Spleen (tissue), 11 donors: ENCODE measurements around the gene LSS. TPM values are rescaled to one million over a fixed set of nuclear protein-coding genes. Genes with fewer than 3 reads are reported as not detected.
"Not testable (repeated sequence)": the region's sequence is repeated elsewhere in the genome, so short reads cannot be mapped to it uniquely, and the experiment has no call there.

Experiments used
- DNase-seq: peaks from one replicate; pipeline ENCODE4 v3.0.0-alpha.2; 2020
- H3K27ac ChIP-seq, 8 donors: fragments of 200-600 bp; sonication (generic) in 7 of 8; 1 replicate in 4 of 8; 2 replicates in 4 of 8; pipeline versions ENCODE4 v1.5.0 to v1.8.0; 2016 to 2021; ENCODE audit warnings: inconsistent platforms in 4 of 8, mild to moderate bottlenecking in 4 of 8, moderate library complexity in 1 of 8
- H3K27me3 ChIP-seq, 7 donors: fragments of 200-600 bp; sonication (generic) in 6 of 7; replicated peaks in 1 of 7; 1 replicate in 4 of 7; 2 replicates in 3 of 7; pipeline versions ENCODE4 v1.5.0 to v1.8.0; 2016 to 2021; ENCODE audit warnings: inconsistent platforms in 3 of 7, mild to moderate bottlenecking in 1 of 7
- H3K36me3 ChIP-seq, 6 donors: fragments of 200-600 bp; sonication (generic) in 5 of 6; 1 replicate in 4 of 6; 2 replicates in 2 of 6; pipeline versions ENCODE4 v1.5.0 to v1.8.0; 2016 to 2021; ENCODE audit warnings: inconsistent platforms in 2 of 6
- H3K4me1 ChIP-seq, 6 donors: fragments of 200-600 bp; sonication (generic) in 5 of 6; 1 replicate in 3 of 6; 2 replicates in 3 of 6; pipeline versions ENCODE4 v1.5.0 to v1.8.0; 2016 to 2021; ENCODE audit warnings: inconsistent platforms in 3 of 6
- H3K4me3 ChIP-seq, 8 donors: fragments of 200-600 bp; sonication (generic) in 7 of 8; 1 replicate in 4 of 8; 2 replicates in 4 of 8; pipeline versions ENCODE4 v1.5.0 to v1.8.0; 2016 to 2021; ENCODE audit warnings: inconsistent platforms in 4 of 8, mild to moderate bottlenecking in 4 of 8, moderate library complexity in 2 of 8
- H3K9me3 ChIP-seq, 8 donors: fragments of 200-600 bp; sonication (generic) in 7 of 8; 1 replicate in 4 of 8; 2 replicates in 4 of 8; pipeline versions ENCODE4 v1.5.0 to v1.8.0; 2016 to 2021; ENCODE audit warnings: inconsistent platforms in 4 of 8
- POLR2A ChIP-seq, 3 donors: fragments of 450-650 bp; IDR thresholded peaks; one replicate each; pipeline ENCODE4 v1.5.1; 2017; ENCODE audit warnings: antibody characterized with exemption in 3 of 3, mild to moderate bottlenecking in 1 of 3
- POLR2AphosphoS5 ChIP-seq, 3 donors: sonication (generic); formaldehyde crosslinking; IDR thresholded peaks; one replicate each; pipeline ENCODE4 v1.5.1; 2017; ENCODE audit warnings: antibody characterized with exemption in 3 of 3
- WGBS, 5 donors: extraction: QIAGEN DNeasy Blood & Tissue Kit in 3 of 5; methylation state at CpG; one replicate each; pipeline versions ENCODE4 v1.1.5 to v1.1.7; 2013 to 2018; 5-methylcytosine and 5-hydroxymethylcytosine counted together
- intact Hi-C: fragments of 100-400 bp; cut with DNase I; formaldehyde crosslinking; loops from one replicate; pipeline ENCODE4 v1.15.0; 2023; ENCODE audit warnings: low total_unique reads
- polyA plus RNA-seq, 3 donors: library from polyadenylated mRNA; stranded (reverse); fragments of 200-250 nt; gene quantifications; one replicate each; pipeline ENCODE4 v1.2.1, GENCODE V29; 2013
- total RNA-seq, 7 donors: library from RNA; depleted of rRNA in 3 of 7; stranded (reverse); fragments of >200 nt in 3 of 7; fragmentation: NEBNext Ultra II Directional in 4 of 7; extraction: Animal tissue kit (Norgen Biotek cat#: 25700) in 4 of 7; gene quantifications; one replicate each; pipeline versions ENCODE4 v1.1.0 to v1.2.1, GENCODE V29; 2016 to 2021
- TF ChIP-seq, protein P1 (sequence below), 11 experiments: fragments of 200-600 bp in 7 of 11; fragments of 450-650 bp in 4 of 11; sonication (generic) in 4 of 11; IDR thresholded peaks in 8 of 11; conservative IDR thresholded peaks in 3 of 11; 1 replicate in 7 of 11; 2 replicates in 4 of 11; pipeline versions ENCODE4 v1.4.0 to v1.8.0; 2016 to 2021; ENCODE audit warnings: antibody characterized with exemption in 11 of 11, inconsistent platforms in 4 of 11, mild to moderate bottlenecking in 1 of 11
- donor health status: healthy with polysubstance abuse.
- donor health status: DM: no; HTN: no; CAD: no; lungs with moderate emphysema.
- donor health status: DM: no; HTN: no; CAD: no.
- donor health status: Bipolar disorder and iron deficiency.
- donor health status: healthy.
- donor health status: DM: no; HTN: no; CAD: no.
- donor health status: DM: yes; HTN: yes; CAD: no.

LSS gene
- total and polyA plus RNA-seq, 10 donors = 6.3 to 31.2 (median 24.5) TPM

DNA sequence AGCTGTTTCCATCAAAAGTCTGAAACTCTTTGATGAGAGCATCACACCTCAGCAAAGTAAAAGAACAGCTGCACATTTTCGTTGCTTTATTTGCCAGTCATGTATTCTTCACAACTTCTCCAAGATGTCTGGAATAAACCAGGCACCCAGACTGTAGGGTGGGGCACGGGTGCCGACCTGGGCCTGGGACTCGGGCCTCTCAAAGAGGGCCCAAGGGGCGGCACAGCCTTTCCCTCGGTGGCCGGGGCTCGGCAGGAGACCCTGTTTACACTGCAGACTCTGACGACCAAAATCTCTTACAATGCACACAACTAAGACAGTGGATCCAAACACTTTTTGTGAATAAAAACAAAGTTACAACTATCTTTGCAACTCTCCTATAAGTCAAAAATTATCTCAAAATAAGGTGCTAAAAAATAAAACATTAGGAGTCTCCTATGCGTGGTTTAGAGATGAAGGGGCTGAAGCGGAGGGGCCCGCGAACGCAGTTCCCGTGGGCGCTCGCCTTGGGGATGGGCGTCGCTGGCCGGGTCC is 696 bp downstream of the LSS start:
- no peaks in the 10 kb centered on the region for H3K27me3 ChIP-seq
- intact Hi-C loops = no loop called here
- H3K27ac ChIP-seq = peak overlapping the region; percentile 61 to 89 (median 79)
- peak overlapping the region; percentile 88 to 99 (median 96) for H3K4me3 ChIP-seq
- WGBS, 5 donors = 1 to 4% (median 3%) methylated on average over 20 of the region's 20 CpGs
- no peak for TF ChIP-seq POLR2AphosphoS5 (IDR thresholded peaks at IDR 0.05)
- TF ChIP-seq, protein P1, sequence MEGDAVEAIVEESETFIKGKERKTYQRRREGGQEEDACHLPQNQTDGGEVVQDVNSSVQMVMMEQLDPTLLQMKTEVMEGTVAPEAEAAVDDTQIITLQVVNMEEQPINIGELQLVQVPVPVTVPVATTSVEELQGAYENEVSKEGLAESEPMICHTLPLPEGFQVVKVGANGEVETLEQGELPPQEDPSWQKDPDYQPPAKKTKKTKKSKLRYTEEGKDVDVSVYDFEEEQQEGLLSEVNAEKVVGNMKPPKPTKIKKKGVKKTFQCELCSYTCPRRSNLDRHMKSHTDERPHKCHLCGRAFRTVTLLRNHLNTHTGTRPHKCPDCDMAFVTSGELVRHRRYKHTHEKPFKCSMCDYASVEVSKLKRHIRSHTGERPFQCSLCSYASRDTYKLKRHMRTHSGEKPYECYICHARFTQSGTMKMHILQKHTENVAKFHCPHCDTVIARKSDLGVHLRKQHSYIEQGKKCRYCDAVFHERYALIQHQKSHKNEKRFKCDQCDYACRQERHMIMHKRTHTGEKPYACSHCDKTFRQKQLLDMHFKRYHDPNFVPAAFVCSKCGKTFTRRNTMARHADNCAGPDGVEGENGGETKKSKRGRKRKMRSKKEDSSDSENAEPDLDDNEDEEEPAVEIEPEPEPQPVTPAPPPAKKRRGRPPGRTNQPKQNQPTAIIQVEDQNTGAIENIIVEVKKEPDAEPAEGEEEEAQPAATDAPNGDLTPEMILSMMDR (IDR thresholded peaks at IDR 0.05 in 8 of 11, conservative IDR thresholded peaks at IDR 0.05 in 3 of 11) = no peak
- peaks cover 0 to 26% (median 2%) of the 10 kb centered on the region in 6 donors for H3K36me3 ChIP-seq
- peaks cover 6 to 46% (median 29%) of the 10 kb centered on the region in 6 donors for H3K4me1 ChIP-seq
- DNase-seq = peak; percentile 84
- H3K9me3 ChIP-seq = no peaks in the 10 kb centered on the region

GRCh38 chr21:46226920-46227599 is 1.5 kb downstream of the LSS start:
- peaks cover 0 to 27% (median 10%) of the 10 kb centered on the region in 6 donors for H3K36me3 ChIP-seq
- peak; percentile 66 for DNase-seq
- intact Hi-C loops = no loop called here
- H3K4me1 ChIP-seq = peaks cover 6 to 46% (median 29%) of the 10 kb centered on the region in 6 donors
- no peaks in the 10 kb centered on the region for H3K27me3 ChIP-seq
- peak overlapping the region in 3 of 8 donors; percentile 3 to 86 (median 83) for H3K27ac ChIP-seq
- H3K4me3 ChIP-seq = peak overlapping the region in 2 of 8 donors; percentile 88 to 99
- TF ChIP-seq, protein P1 (IDR thresholded peaks at IDR 0.05 in 8 of 11, conservative IDR thresholded peaks at IDR 0.05 in 3 of 11) = no peak
- TF ChIP-seq POLR2AphosphoS5 (IDR thresholded peaks at IDR 0.05) (no peak), POLR2A (IDR thresholded peaks at IDR 0.05) (no peak)
- no peaks in the 10 kb centered on the region for H3K9me3 ChIP-seq
- WGBS, 5 donors = 55 to 77% (median 66%) methylated on average over 4 of the region's 4 CpGs

GRCh38 chr21:46226146-46226545 is 2.4 kb downstream of the LSS start:
- H3K27me3 ChIP-seq = no peaks in the 10 kb centered on the region
- H3K4me1 ChIP-seq = peaks cover 6 to 46% (median 29%) of the 10 kb centered on the region in 6 donors
- H3K9me3 ChIP-seq = no peaks in the 10 kb centered on the region
- 80 to 100% (median 95%) methylated on average over 1 of the region's 1 CpG for WGBS, 5 donors
- DNase-seq = no peak
- no peak for TF ChIP-seq POLR2AphosphoS5 (IDR thresholded peaks at IDR 0.05)
- TF ChIP-seq, protein P1 (IDR thresholded peaks at IDR 0.05 in 8 of 11, conservative IDR thresholded peaks at IDR 0.05 in 3 of 11) = no peak
- TF ChIP-seq POLR2A (IDR thresholded peaks at IDR 0.05) = no peak
- no peak overlapping the region for H3K4me3 ChIP-seq
- H3K27ac ChIP-seq = no peak overlapping the region
- peaks cover 0 to 27% (median 16%) of the 10 kb centered on the region in 6 donors for H3K36me3 ChIP-seq
- intact Hi-C loops = no loop called here

DNA sequence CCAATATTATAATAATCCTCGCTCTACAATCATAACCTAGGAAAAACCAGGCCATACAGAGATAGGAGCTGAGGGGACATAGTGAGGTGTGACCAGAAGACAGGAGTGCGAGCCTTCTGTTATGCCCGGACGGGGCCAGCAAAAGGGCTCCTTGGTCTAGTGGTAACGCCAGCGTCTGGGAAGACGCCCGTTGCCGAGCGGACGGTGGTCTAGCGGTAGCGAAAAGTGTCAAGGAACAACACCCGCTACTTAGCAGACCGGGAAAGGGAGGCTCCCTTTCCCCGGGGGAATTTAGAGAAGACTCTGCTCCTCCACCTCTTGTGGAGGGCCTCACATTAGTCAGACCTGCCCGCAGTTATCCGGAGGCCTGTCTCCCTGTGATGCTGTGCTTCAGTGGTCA is 4.9 kb downstream of the LSS start:
- intact Hi-C loops, H3K9me3 ChIP-seq, H3K27me3 ChIP-seq, H3K27ac ChIP-seq, H3K4me3 ChIP-seq: not testable (repeated sequence)
- peaks cover 0 to 29% (median 20%) of the 10 kb centered on the region in 6 donors for H3K4me1 ChIP-seq
- peaks cover 0 to 52% (median 28%) of the 10 kb centered on the region in 6 donors for H3K36me3 ChIP-seq
- peak; percentile 61 for DNase-seq
- WGBS, 5 donors = 95 to 97% (median 96%) methylated on average over 18 of the region's 18 CpGs
